NCI-H748 treated with DMSO at 0.1 percent for 48 hours (cell line): ENCODE data around the gene CD163.
"Not testable (repeated sequence)": the region's sequence is repeated elsewhere in the genome, so short reads cannot be mapped to it uniquely, and the experiment has no call there.

Source experiments
- DNase-seq: peaks from one replicate; lab custom pipeline; 2025; lab: John Stamatoyannopoulos, UW

Gene CD163

GRCh38 chr12:7503686-7504415 is at the start of gene CD163:
Gene CD163 (minus strand): TSS chr12:7503777. CDS start chr12:7503690, 87 bp downstream.
- no peak for DNase-seq

GRCh38 chr12:7542813-7543212 is 39.2 kb upstream of the CD163 start:
- DNase-seq, result no peak

GRCh38 chr12:7542046-7542445 is 38.5 kb upstream of the CD163 start:
- no peak for DNase-seq

GRCh38 chr12:7514416-7514815 is 10.8 kb upstream of the CD163 start:
- DNase-seq, result no peak

- no peak for DNase-seq
Observed at GRCh38 chr12:7512553-7512952, 9.0 kb upstream of the CD163 start.

- not testable (repeated sequence) for DNase-seq
Observed at GRCh38 chr12:7509793-7510470, 6.4 kb upstream of the CD163 start.

GRCh38 chr12:7502612-7503011 is 965 bp downstream of the CD163 start:
- no peak for DNase-seq

GRCh38 chr12:7501031-7501588 is 2.5 kb downstream of the CD163 start:
- no peak for DNase-seq

- DNase-seq, result no peak
Observed at GRCh38 chr12:7499636-7500035, 3.9 kb downstream of the CD163 start.

- no peak for DNase-seq
Observed at GRCh38 chr12:7498809-7499208, 4.8 kb downstream of the CD163 start.

- no peak for DNase-seq
Observed at GRCh38 chr12:7497661-7498060, 5.9 kb downstream of the CD163 start.

GRCh38 chr12:7496451-7496850 is 7.1 kb downstream of the CD163 start:
- no peak for DNase-seq

GRCh38 chr12:7495136-7495535 is 8.4 kb downstream of the CD163 start:
- DNase-seq, result no peak

GRCh38 chr12:7493006-7493405 is 10.6 kb downstream of the CD163 start:
- no peak for DNase-seq

GRCh38 chr12:7486512-7486911 is 17.1 kb downstream of the CD163 start:
- DNase-seq, result no peak

GRCh38 chr12:7485095-7485494 is 18.5 kb downstream of the CD163 start:
- DNase-seq, result no peak

GRCh38 chr12:7483343-7483742 is 20.2 kb downstream of the CD163 start:
- DNase-seq, result no peak

- DNase-seq, result no peak
Observed at GRCh38 chr12:7479771-7480170, 23.8 kb downstream of the CD163 start.

- no peak for DNase-seq
Observed at GRCh38 chr12:7472060-7472459, 31.5 kb downstream of the CD163 start.

GRCh38 chr12:7460375-7461259 is 43.0 kb downstream of the CD163 start:
- peak; percentile 2 for DNase-seq

GRCh38 chr12:7459973-7460372 is 43.6 kb downstream of the CD163 start:
- DNase-seq, result no peak

GRCh38 chr12:7451756-7452155 is 51.8 kb downstream of the CD163 start:
- no peak for DNase-seq
